ENCODE data around the gene KCNJ16. TPM values are rescaled to one million over a fixed set of nuclear protein-coding genes. Genes with fewer than 3 reads are reported as not detected.
"Not testable (repeated sequence)": the region's sequence is repeated elsewhere in the genome, so short reads cannot be mapped to it uniquely, and the experiment has no call there.

Gene KCNJ16
- total RNA-seq, result not detected

GRCh38 chr17:70074956-70075355 lies at the start of gene KCNJ16:
Gene KCNJ16, plus strand, starts transcription at chr17:70075225. Its CDS starts 56,863 bp downstream, at chr17:70132088.
- H3K4me1 Mint-ChIP-seq (ENCODE audit: low read depth), result no peaks in the 10 kb centered on the region
- H3K36me3 Mint-ChIP-seq (ENCODE audit: low read depth), result no peaks in the 10 kb centered on the region
- H3K9me3 Mint-ChIP-seq, result no peaks in the 10 kb centered on the region
- peaks cover 13% of the 10 kb centered on the region for H3K27me3 Mint-ChIP-seq (ENCODE audit: low read depth)
- DNase-seq, result no peak
- H3K4me3 Mint-ChIP-seq, result no peak within 1 kb of the TSS
- intact Hi-C loops (cut with micrococcal nuclease), result no loop called here
- no peak within 1 kb of the TSS for H3K27ac Mint-ChIP-seq
- CTCF ChIA-PET, result no interaction called here

- peaks cover 11% of the 10 kb centered on the region for H3K27me3 Mint-ChIP-seq (ENCODE audit: low read depth)
- CTCF ChIA-PET, result no interaction called here
- DNase-seq, result no peak
These were observed 46.6 kb upstream of the KCNJ16 start for GRCh38 chr17:70028397-70028796.

GRCh38 chr17:70028978-70029767 lies 45.9 kb upstream of the KCNJ16 start:
- no peaks in the 10 kb centered on the region for H3K9me3 Mint-ChIP-seq
- CTCF ChIA-PET, result interaction anchor here (0.6 kb wide), 1 partner anchor 499 kb away, joined by 3 read pairs; no protein-coding TSS in a partner anchor
- no peaks in the 10 kb centered on the region for H3K36me3 Mint-ChIP-seq (ENCODE audit: low read depth)
- H3K4me3 Mint-ChIP-seq, result no peak overlapping the region
- intact Hi-C loops (cut with micrococcal nuclease), result no loop called here
- no peak for DNase-seq
- peaks cover 12% of the 10 kb centered on the region for H3K27me3 Mint-ChIP-seq (ENCODE audit: low read depth)
- no peaks in the 10 kb centered on the region for H3K4me1 Mint-ChIP-seq (ENCODE audit: low read depth)
- H3K27ac Mint-ChIP-seq, result no peak overlapping the region

More at GRCh38 chr17:70028397-70028796, 46.6 kb upstream of the KCNJ16 start:
- Mint-ChIP-seq H3K4me1 (ENCODE audit: low read depth) (no peaks in the 10 kb centered on the region), H3K4me3 (no peak overlapping the region), H3K27ac (no peak overlapping the region), H3K36me3 (ENCODE audit: low read depth) (no peaks in the 10 kb centered on the region), H3K9me3 (no peaks in the 10 kb centered on the region)
- intact Hi-C loops (cut with micrococcal nuclease), result no loop called here

GRCh38 chr17:70030371-70030770 lies 44.7 kb upstream of the KCNJ16 start:
- Mint-ChIP-seq H3K27me3 (ENCODE audit: low read depth) (peaks cover 12% of the 10 kb centered on the region), H3K4me1 (ENCODE audit: low read depth) (no peaks in the 10 kb centered on the region), H3K27ac (no peak overlapping the region), H3K4me3 (no peak overlapping the region), H3K9me3 (no peaks in the 10 kb centered on the region), H3K36me3 (ENCODE audit: low read depth) (no peaks in the 10 kb centered on the region)
- no peak for DNase-seq
- CTCF ChIA-PET, result no interaction called here
- intact Hi-C loops (cut with micrococcal nuclease), result no loop called here

- Mint-ChIP-seq H3K27ac (no peak overlapping the region), H3K4me3 (no peak overlapping the region), H3K9me3 (no peaks in the 10 kb centered on the region), H3K4me1 (ENCODE audit: low read depth) (no peaks in the 10 kb centered on the region), H3K36me3 (ENCODE audit: low read depth) (no peaks in the 10 kb centered on the region), H3K27me3 (ENCODE audit: low read depth) (peaks cover 9% of the 10 kb centered on the region)
- DNase-seq, result no peak
- CTCF ChIA-PET, result no interaction called here
- intact Hi-C loops (cut with micrococcal nuclease), result no loop called here
These were observed 43.7 kb upstream of the KCNJ16 start for GRCh38 chr17:70031341-70031740.

- CTCF ChIA-PET, result no interaction called here
- no peak overlapping the region for H3K4me3 Mint-ChIP-seq
- no peaks in the 10 kb centered on the region for H3K4me1 Mint-ChIP-seq (ENCODE audit: low read depth)
- no peaks in the 10 kb centered on the region for H3K9me3 Mint-ChIP-seq
- intact Hi-C loops (cut with micrococcal nuclease), result no loop called here
- no peaks in the 10 kb centered on the region for H3K36me3 Mint-ChIP-seq (ENCODE audit: low read depth)
- H3K27me3 Mint-ChIP-seq (ENCODE audit: low read depth), result peaks cover 9% of the 10 kb centered on the region
- no peak overlapping the region for H3K27ac Mint-ChIP-seq
- no peak for DNase-seq
These were observed 41.9 kb upstream of the KCNJ16 start for GRCh38 chr17:70033165-70033564.

- Mint-ChIP-seq H3K36me3 (ENCODE audit: low read depth) (no peaks in the 10 kb centered on the region), H3K9me3 (no peaks in the 10 kb centered on the region)
- DNase-seq, result no peak
These were observed 40.9 kb upstream of the KCNJ16 start for GRCh38 chr17:70034158-70034557.

GRCh38 chr17:70037498-70037897 lies 37.5 kb upstream of the KCNJ16 start:
- Mint-ChIP-seq H3K27ac (no peak overlapping the region), H3K4me1 (ENCODE audit: low read depth) (no peaks in the 10 kb centered on the region), H3K9me3 (no peaks in the 10 kb centered on the region), H3K27me3 (ENCODE audit: low read depth) (peaks cover 2% of the 10 kb centered on the region), H3K36me3 (ENCODE audit: low read depth) (no peaks in the 10 kb centered on the region), H3K4me3 (no peak overlapping the region)
- intact Hi-C loops (cut with micrococcal nuclease), result loop anchor here (5.0 kb wide), 1 partner anchor 100 kb away; no protein-coding TSS in a partner anchor
- CTCF ChIA-PET, result no interaction called here
- no peak for DNase-seq

More at GRCh38 chr17:70034158-70034557, 40.9 kb upstream of the KCNJ16 start:
- intact Hi-C loops (cut with micrococcal nuclease), result no loop called here
- Mint-ChIP-seq H3K4me3 (no peak overlapping the region), H3K27ac (no peak overlapping the region), H3K27me3 (ENCODE audit: low read depth) (peaks cover 9% of the 10 kb centered on the region), H3K4me1 (ENCODE audit: low read depth) (no peaks in the 10 kb centered on the region)
- CTCF ChIA-PET, result no interaction called here

- H3K27me3 Mint-ChIP-seq (ENCODE audit: low read depth), result no peaks in the 10 kb centered on the region
- H3K9me3 Mint-ChIP-seq, result no peaks in the 10 kb centered on the region
- no peak overlapping the region for H3K27ac Mint-ChIP-seq
- H3K36me3 Mint-ChIP-seq (ENCODE audit: low read depth), result no peaks in the 10 kb centered on the region
- CTCF ChIA-PET, result no interaction called here
- no peaks in the 10 kb centered on the region for H3K4me1 Mint-ChIP-seq (ENCODE audit: low read depth)
- no peak overlapping the region for H3K4me3 Mint-ChIP-seq
- DNase-seq, result no peak
- intact Hi-C loops (cut with micrococcal nuclease), result no loop called here
These were observed 34.7 kb upstream of the KCNJ16 start for GRCh38 chr17:70040336-70040735.

- CTCF ChIA-PET, result no interaction called here
- Mint-ChIP-seq H3K27me3 (ENCODE audit: low read depth) (no peaks in the 10 kb centered on the region), H3K9me3 (no peaks in the 10 kb centered on the region), H3K36me3 (ENCODE audit: low read depth) (no peaks in the 10 kb centered on the region), H3K27ac (no peak overlapping the region), H3K4me1 (ENCODE audit: low read depth) (no peaks in the 10 kb centered on the region), H3K4me3 (no peak overlapping the region)
- intact Hi-C loops (cut with micrococcal nuclease), result no loop called here
- DNase-seq, result no peak
These were observed 34.0 kb upstream of the KCNJ16 start for GRCh38 chr17:70041061-70041460.

GRCh38 chr17:70041540-70041939 lies 33.5 kb upstream of the KCNJ16 start:
- intact Hi-C loops (cut with micrococcal nuclease), result no loop called here
- Mint-ChIP-seq H3K36me3 (ENCODE audit: low read depth) (no peaks in the 10 kb centered on the region), H3K27me3 (ENCODE audit: low read depth) (no peaks in the 10 kb centered on the region), H3K9me3 (no peaks in the 10 kb centered on the region), H3K4me3 (no peak overlapping the region), H3K4me1 (ENCODE audit: low read depth) (no peaks in the 10 kb centered on the region), H3K27ac (no peak overlapping the region)
- DNase-seq, result no peak
- CTCF ChIA-PET, result no interaction called here

- H3K9me3 Mint-ChIP-seq; H3K27me3 Mint-ChIP-seq (ENCODE audit: low read depth); H3K36me3 Mint-ChIP-seq (ENCODE audit: low read depth); intact Hi-C loops (cut with micrococcal nuclease); CTCF ChIA-PET; DNase-seq; H3K4me1 Mint-ChIP-seq (ENCODE audit: low read depth); H3K4me3 Mint-ChIP-seq; H3K27ac Mint-ChIP-seq: not testable (repeated sequence)
These were observed 29.2 kb upstream of the KCNJ16 start for GRCh38 chr17:70045780-70046179.

- H3K4me3 Mint-ChIP-seq, result no peak overlapping the region
- no peaks in the 10 kb centered on the region for H3K27me3 Mint-ChIP-seq (ENCODE audit: low read depth)
- intact Hi-C loops (cut with micrococcal nuclease), result no loop called here
- H3K27ac Mint-ChIP-seq, result no peak overlapping the region
- H3K36me3 Mint-ChIP-seq (ENCODE audit: low read depth), result no peaks in the 10 kb centered on the region
- CTCF ChIA-PET, result no interaction called here
- no peak for DNase-seq
- H3K9me3 Mint-ChIP-seq, result no peaks in the 10 kb centered on the region
- H3K4me1 Mint-ChIP-seq (ENCODE audit: low read depth), result no peaks in the 10 kb centered on the region
These were observed 27.2 kb upstream of the KCNJ16 start for GRCh38 chr17:70047619-70048419.
